ENCODE results near the gene ZDHHC20. TPM values are rescaled to one million over a fixed set of nuclear protein-coding genes. Genes with fewer than 3 reads are reported as not detected.

Gene ZDHHC20
- total RNA-seq, 1 experiment from 2014 or later = 110 TPM

- TF ChIP-seq JUND (IDR thresholded peaks at IDR 0.05) (no peak), ZFX (IDR thresholded peaks at IDR 0.05) (no peak), EZH2 (IDR thresholded peaks at IDR 0.05) (no peak), POLR2AphosphoS5 (IDR thresholded peaks at IDR 0.05; ENCODE audit: low read depth, low read length) (no peak), REST (IDR thresholded peaks at IDR 0.05; ENCODE audit: low read depth) (no peak), YY1 (IDR thresholded peaks at IDR 0.05; ENCODE audit: extremely low read depth, insufficient replicate concordance, low read depth, low read length) (no peak), CEBPB (IDR thresholded peaks at IDR 0.05; ENCODE audit: low read depth) (no peak), CTCF (IDR thresholded peaks at IDR 0.05 in 2 of 3, conservative IDR thresholded peaks at IDR 0.05 in 1 of 3; ENCODE audit: borderline replicate concordance in 1 of 3, insufficient read depth in 1 of 3, low read depth in 2 of 3, low read length in 2 of 3) (no peak), ZNF274 (IDR thresholded peaks at IDR 0.05; ENCODE audit: low read depth, low read length) (no peak), SRF (IDR thresholded peaks at IDR 0.05; ENCODE audit: low read depth) (no peak), EGR1 (IDR thresholded peaks at IDR 0.05; ENCODE audit: low read depth) (no peak)
- Histone ChIP-seq H3K36me3 (ENCODE audit: control insufficient read depth in 1 of 2, insufficient read depth in 2 of 2, low read length in 2 of 2) (no peaks in the 10 kb centered on the region), H3K9ac (ENCODE audit: low read length) (no peak overlapping the region), H3K4me1 (ENCODE audit: control insufficient read depth in 1 of 2, insufficient read depth in 2 of 2, low read length in 2 of 2) (peaks cover 3 to 4% of the 10 kb centered on the region in 2 experiments; a peak in 2 of 4 replicates), H3K9me3 (ENCODE audit: control insufficient read depth in 1 of 2, insufficient read depth in 1 of 2, low read depth in 1 of 2, low read length in 2 of 2) (no peaks in the 10 kb centered on the region), H3K4me2 (ENCODE audit: low read length) (no peak overlapping the region), H3K9me2 (ENCODE audit: insufficient read depth) (no peaks in the 10 kb centered on the region), H3K79me2 (ENCODE audit: insufficient read depth, low read length) (no peaks in the 10 kb centered on the region), H3K4me3 (replicated peaks in 1 of 2; ENCODE audit: low read depth in 1 of 2, low read length in 2 of 2) (no peak overlapping the region), H3K27me3 (ENCODE audit: insufficient read depth, low read length) (no peaks in the 10 kb centered on the region), H3K27ac (ENCODE audit: low read depth, low read length) (no peak overlapping the region), H4K20me1 (ENCODE audit: insufficient read depth) (no peaks in the 10 kb centered on the region), H2AFZ (ENCODE audit: low read depth, low read length, poor library complexity, severe bottlenecking) (no peak overlapping the region)
- ChIA-PET RAD21 (ENCODE audit: low non-redundant PET in 1 of 2, low total read pairs in 2 of 2, uncharacterized antibody in 2 of 2, unreplicated experiment in 2 of 2) (no interaction called here), CTCF (no interaction called here), POLR2A (no interaction called here)
- BruUV-seq (replicated peaks) = no TSS peak
- intact Hi-C loops (cut with micrococcal nuclease) = no loop called here
- DNase-seq (ENCODE audit: low read depth, low spot score) = no peak
- ATAC-seq = peak; percentile 14; the same call in 1 of the 2 replicates
Observed at GRCh38 chr13:21336609-21337349, 122.3 kb downstream of the ZDHHC20 start.
